GM06990 (cell line): ENCODE data around the gene CRYGB.
"Not testable (repeated sequence)": the region's sequence is repeated elsewhere in the genome, so short reads cannot be mapped to it uniquely, and the experiment has no call there.

ENCODE experiments used
- DNase-seq: peaks from one replicate; pipeline ENCODE4 v3.0.0-alpha.2; 2011; ENCODE audit not compliant: insufficient read length; ENCODE audit errors: extremely low read depth
- H3K27me3 ChIP-seq: replicated peaks from 2 replicates; pipeline ENCODE4 v1.6.0; 2011; ENCODE audit warnings: low read length; ENCODE audit not compliant: control insufficient read depth, insufficient read depth
- H3K36me3 ChIP-seq: 2 replicates; pipeline ENCODE4 v1.5.1; 2011; ENCODE audit warnings: low read length; ENCODE audit not compliant: control insufficient read depth, insufficient read depth
- H3K4me3 ChIP-seq: replicated peaks from 2 replicates; pipeline ENCODE4 v1.5.1; 2011; ENCODE audit warnings: low read depth, mild to moderate bottlenecking, control low read depth, low read length
- TF ChIP-seq, protein P1 (sequence below): IDR thresholded peaks from 2 replicates; pipeline ENCODE4 v1.5.1; 2011; ENCODE audit warnings: low read length, control low read depth, mild to moderate bottlenecking, inconsistent platforms; ENCODE audit not compliant: insufficient read depth, poor library complexity, severe bottlenecking

The CRYGB gene

DNA sequence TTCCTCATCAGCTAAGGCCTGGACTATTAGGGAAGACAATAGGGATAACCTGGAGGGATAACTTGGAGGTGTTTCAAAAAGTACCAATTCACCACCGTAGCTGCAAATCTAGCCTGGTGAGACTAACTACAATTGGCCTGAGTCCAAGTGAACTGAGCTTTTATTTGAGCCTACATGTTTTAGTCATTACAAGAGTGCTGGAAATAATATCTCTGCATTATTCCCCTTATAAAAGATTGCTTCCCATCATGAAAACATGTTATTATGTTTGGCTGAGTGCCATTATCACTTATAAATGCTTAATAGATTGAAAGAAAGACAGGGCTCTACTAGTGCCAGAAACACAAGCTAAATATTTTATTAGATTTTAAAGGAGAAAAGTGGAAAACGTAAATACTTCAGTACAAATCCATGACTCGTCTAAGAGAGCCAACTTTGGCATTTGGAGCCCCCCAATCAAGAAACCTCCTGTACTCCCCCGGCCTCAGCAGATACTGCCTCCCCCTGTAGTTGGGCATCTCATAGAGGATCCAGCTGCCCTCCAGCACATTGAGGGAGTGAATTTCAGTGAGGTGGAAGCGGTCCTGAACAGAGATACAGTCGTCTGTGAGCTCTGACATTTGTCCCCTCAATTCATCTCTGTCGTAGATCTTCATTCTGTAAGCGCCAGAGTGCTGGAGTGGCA, 3.6 kb downstream of the CRYGB start:
- DNase-seq, result no peak
- TF ChIP-seq, protein P1, sequence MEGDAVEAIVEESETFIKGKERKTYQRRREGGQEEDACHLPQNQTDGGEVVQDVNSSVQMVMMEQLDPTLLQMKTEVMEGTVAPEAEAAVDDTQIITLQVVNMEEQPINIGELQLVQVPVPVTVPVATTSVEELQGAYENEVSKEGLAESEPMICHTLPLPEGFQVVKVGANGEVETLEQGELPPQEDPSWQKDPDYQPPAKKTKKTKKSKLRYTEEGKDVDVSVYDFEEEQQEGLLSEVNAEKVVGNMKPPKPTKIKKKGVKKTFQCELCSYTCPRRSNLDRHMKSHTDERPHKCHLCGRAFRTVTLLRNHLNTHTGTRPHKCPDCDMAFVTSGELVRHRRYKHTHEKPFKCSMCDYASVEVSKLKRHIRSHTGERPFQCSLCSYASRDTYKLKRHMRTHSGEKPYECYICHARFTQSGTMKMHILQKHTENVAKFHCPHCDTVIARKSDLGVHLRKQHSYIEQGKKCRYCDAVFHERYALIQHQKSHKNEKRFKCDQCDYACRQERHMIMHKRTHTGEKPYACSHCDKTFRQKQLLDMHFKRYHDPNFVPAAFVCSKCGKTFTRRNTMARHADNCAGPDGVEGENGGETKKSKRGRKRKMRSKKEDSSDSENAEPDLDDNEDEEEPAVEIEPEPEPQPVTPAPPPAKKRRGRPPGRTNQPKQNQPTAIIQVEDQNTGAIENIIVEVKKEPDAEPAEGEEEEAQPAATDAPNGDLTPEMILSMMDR, result no peak
- no peak overlapping the region for H3K4me3 ChIP-seq
- H3K27me3 ChIP-seq, result no peaks in the 10 kb centered on the region
- H3K36me3 ChIP-seq, result no peaks in the 10 kb centered on the region

DNA sequence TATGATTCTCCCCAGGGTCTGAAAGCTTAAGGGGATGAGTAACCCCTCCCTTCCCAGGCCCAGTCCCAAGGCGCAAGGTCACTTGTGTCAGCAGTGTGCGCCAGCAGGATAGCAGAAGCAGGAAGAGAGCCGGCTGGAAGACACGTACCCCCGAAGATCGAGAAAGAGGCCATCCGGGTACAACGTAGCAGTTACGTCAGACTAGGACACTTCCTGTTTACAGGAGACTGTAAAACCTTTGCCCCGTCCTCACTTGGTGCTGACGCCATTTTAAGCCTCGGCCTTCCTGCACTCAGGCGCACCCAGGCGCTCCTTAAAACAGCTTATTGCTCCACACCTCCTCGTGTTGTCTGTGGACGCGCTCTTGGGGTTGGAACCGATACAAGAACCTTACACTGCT, 6.5 kb downstream of the CRYGB start:
- TF ChIP-seq, protein P1, result no peak
- H3K27me3 ChIP-seq, result no peaks in the 10 kb centered on the region
- DNase-seq, result no peak
- H3K36me3 ChIP-seq, result no peaks in the 10 kb centered on the region
- no peak overlapping the region for H3K4me3 ChIP-seq

DNA sequence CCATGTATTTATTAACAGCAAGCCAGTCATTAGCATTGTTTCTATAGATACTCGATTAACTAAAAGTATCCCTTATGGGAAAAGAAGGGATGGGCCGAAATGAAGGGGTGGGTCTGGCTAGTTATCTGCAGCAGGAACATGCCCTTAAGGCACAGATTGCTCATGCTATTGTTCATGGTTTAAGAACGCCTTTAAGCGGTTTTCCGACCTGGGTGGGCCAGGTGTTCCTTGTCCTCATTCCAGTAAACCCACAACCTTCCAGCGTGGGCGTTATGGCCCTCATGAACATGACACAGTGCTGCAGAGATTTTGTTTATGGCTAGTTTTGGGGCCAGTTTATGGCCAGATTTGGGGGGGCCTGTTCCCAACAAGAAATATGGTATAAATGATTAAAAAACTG, 7.6 kb downstream of the CRYGB start:
- DNase-seq, H3K27me3 ChIP-seq, H3K4me3 ChIP-seq, H3K36me3 ChIP-seq: not testable (repeated sequence)

DNA sequence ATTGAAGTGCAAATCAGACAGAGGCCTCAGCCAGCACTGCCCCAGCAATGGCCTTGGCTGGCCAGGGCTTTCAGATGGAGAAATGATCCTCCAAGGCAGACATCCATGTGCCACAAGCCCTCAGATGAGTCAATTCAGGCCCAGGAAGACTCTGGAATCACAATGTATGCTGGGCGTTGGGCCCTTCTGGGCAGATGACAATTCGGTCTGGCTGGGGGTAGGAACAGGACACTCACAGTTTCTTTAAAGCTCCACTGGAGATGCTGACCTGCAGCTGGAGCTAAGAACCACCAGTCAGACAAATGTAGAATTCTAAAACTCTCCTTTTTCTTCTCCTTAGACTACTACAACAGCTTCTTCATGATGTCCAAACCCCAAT, 9.3 kb downstream of the CRYGB start:
- TF ChIP-seq, protein P1, result no peak
- no peak for DNase-seq
- Histone ChIP-seq H3K27me3 (no peaks in the 10 kb centered on the region), H3K4me3 (no peak overlapping the region), H3K36me3 (no peaks in the 10 kb centered on the region)

DNA sequence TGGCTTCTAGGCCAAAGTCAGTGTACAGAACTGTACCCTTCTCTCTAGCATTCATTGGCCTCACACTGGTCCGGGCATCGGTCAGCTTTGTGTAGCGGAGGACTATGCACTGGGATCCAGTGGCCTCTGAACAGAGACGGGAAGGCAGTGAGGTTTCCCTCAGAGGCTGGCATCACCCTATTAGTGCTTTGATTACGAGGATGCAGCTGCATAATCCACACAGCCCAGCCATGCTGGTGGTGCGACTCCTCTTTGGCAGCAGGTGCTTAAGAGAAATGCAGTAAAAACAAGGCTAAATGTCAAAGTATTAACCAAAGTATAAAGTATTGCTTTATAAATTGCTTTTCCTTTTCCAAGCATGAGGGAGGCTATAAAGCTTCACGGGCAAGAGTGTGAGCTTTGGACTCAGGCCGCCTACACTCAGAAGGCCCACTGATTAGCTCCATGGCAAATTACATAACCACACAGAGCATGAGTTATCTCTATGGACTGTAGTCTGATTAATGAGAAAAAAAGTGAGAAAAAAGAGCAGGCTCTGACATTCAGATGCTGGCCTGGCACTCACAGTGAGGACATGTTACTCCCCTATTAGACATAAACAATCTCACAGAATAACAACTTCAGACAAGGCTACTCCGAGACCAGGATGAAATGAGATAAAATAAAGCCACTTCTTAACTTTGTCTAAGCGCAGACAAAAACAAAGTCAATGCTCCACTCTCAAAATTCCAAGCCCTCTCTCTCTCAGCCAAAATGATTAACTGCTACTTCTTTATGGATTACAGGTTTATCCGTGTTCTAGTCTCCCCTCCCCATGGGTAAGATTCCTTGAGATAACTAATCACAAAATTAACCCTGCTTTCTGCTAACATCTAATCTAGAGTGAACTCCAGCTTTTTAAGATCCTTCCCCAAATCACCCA, 9.9 kb downstream of the CRYGB start:
- Histone ChIP-seq H3K36me3 (no peaks in the 10 kb centered on the region), H3K27me3 (no peaks in the 10 kb centered on the region), H3K4me3 (no peak overlapping the region)
- DNase-seq, result no peak
- TF ChIP-seq, protein P1, result no peak

DNA sequence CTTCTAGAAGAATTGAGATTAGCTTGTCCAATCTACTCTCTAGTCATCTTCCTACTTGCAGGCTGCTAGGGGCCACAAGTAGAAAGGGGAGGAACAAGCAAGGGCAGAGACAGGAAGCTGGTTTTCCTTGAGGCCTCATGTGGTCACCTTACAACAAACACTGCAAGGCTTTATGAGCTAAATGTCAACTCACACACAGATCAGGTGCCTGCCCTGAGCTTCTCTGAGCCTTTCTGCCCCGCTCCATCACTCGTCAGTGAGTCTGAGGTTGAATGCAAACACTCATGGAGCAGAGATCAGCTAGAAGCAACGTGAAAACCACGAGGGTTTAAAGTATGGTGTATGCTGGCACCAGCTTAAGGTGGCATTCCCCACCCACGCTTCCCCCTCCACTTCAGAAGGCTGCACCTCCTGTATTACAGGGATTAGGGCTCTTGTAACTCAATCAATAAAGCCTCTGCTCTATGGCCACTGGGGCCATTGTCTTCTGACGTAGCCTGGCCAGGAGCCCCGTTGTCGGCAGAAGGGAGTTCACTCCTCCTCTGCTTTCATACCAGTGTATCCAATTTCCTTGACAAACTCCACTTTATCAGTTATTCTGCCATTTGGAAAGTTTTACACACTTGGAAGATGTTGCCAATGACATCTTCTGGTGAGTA, 10.9 kb downstream of the CRYGB start:
- H3K4me3 ChIP-seq, result no peak overlapping the region
- no peaks in the 10 kb centered on the region for H3K36me3 ChIP-seq
- DNase-seq, result no peak
- TF ChIP-seq, protein P1, result no peak
- no peaks in the 10 kb centered on the region for H3K27me3 ChIP-seq
